C4-2B (cell line): ENCODE measurements around the gene STIM1.

Source experiments
- CTCF ChIP-seq: fragments of 450-650 bp; conservative IDR thresholded peaks from 2 replicates; pipeline ENCODE4 v1.5.1; 2017; ENCODE audit warnings: mild to moderate bottlenecking
- ZFX ChIP-seq: fragments of 450-650 bp; IDR thresholded peaks from 2 replicates; pipeline ENCODE4 v1.6.1; 2017

GRCh38 chr11:3990406-3990805 is 134.9 kb downstream of the STIM1 start:
- TF ChIP-seq CTCF (no peak), ZFX (no peak)
